Cerebellar nuclear complex (tissue), 1 donor: Measurements from ENCODE around the gene AHNAK2.
"Not testable (repeated sequence)": the region's sequence is repeated elsewhere in the genome, so short reads cannot be mapped to it uniquely, and the experiment has no call there.

Experiments used
- DNase-seq, 2 experiments: peaks; one replicate each; lab custom pipeline; 2025; lab: John Stamatoyannopoulos, UW

Gene AHNAK2

DNA sequence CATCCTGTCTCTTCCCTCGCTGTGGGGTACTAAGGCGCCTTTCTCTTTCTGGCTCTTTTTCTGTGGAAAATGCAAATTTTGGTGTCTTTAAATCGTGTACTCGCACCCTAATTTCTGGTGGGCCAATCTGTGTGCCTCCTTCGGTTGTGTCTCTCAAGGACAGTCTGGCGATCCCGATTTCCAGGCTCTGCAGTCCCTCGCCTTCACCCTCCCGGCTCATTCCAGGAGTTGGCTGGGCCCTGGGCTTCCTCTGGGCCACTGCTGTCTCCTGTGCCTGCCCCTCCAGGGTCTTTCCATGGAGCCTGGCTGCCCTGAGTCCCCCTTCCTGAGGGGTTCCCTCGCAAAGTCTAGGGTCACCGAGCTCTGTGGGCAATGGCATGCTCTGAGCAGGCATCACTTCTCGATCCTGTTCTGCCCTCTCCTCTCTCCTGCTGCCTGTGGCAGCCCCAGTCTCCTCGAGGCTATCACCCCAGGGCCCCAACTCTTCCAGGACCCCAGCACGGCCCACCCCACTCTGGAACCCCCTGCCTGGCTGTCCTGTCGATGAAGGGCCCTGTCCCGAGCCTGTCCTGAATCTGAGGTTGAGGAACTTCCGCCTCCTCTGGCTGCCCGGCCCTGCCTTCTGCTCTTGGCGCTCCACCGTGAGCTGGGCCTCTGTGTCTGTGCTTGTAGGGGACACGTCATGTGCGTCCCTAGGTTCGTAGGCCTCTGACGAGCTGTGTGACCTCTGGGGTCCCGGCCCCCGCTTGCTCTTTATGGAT lies 24.1 kb downstream of the AHNAK2 start:
- no peak for DNase-seq

DNA sequence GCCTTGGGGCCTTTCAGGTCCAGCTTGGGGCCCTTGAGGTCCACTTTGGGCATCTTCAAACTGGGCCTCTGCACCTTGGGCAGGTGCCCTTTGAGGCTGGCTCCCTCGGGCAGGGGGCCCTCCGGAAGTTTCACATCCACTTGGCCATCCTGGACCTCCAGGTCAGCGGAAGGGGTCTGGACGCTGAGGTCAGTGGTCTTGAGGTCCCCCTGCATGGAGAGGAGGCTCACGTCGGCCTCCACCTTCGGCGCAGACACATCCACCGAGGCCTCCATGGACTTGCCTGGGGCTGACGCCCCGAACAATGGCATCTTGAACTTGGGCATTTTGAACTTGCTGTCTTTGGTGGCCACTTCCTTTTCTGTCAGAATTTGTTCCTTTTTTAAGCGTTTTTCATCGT lies 25.1 kb downstream of the AHNAK2 start:
- DNase-seq, result no peak

DNA sequence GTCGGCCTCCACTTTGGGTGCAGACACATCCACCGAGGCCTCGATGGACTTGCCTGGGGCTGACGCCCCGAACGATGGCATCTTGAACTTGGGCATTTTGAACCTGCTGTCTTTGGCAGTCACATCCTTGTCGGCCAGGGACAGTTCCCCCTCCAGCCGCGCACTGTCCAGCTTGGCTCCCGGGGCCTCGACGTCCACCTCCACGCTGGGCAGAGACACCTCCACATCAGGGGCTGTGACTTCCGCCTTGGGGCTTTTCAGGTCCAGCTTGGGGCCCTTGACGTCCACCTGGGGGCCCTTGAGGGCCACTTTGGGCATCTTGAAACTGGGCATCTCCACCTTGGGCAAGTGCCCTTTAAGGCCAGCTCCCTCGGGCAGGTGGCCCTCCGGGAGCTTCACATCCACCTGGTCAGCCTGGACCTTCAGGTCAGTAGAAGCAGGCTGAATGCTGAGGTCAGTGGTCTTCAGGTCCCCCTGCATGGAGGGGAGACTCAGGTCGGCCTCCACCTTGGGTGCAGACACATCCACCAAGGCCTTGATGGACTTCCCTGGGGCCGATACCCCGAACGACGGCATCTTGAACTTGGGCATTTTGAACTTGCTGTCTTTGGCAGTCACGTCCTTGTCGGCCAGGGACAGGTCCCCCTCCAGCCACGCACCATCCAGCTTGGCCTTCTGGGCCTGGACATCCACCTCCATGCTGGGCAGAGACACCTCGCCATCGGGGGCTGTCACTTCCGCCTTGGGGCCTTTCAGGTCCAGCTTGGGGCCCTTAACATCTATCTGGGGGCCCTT lies 26.1 kb downstream of the AHNAK2 start:
- DNase-seq, result not testable (repeated sequence)

DNA sequence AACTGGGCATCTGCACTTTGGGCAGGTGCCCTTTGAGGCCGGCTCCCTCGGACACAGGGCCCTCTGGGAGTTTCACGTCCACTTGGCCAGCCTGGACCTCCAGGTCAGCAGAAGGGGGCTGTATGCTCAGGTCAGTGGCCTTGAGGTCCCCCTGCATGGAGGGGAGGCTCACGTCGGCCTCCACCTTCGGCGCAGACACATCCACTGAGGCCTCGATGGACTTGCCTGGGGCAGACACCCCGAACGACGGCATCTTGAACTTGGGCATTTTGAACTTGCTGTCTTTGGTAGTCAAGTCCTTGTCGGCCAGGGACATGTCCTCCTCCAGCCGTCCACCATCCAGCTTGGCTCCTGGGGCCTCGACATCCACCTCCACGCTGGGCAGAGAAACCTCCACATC lies 27.5 kb downstream of the AHNAK2 start:
- not testable (repeated sequence) for DNase-seq

DNA sequence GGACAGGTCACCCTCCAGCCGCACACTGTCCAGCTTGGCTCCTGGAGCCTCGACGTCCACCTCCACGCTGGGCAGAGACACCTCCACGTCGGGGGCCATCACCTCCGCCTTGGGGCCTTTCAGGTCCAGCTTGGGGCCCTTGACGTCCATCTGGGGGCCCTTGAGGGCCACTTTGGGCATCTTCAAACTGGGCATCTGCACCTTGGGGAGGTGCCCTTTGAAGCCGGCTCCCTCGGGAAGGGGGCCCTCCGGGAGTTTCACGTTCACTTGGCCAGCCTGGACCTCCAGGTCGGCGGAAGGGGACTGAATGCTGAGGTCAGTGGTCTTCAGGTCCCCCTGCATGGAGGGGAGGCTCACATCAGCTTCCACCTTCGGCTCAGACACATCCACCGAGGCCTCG lies 28.2 kb downstream of the AHNAK2 start:
- DNase-seq, result no peak

DNA sequence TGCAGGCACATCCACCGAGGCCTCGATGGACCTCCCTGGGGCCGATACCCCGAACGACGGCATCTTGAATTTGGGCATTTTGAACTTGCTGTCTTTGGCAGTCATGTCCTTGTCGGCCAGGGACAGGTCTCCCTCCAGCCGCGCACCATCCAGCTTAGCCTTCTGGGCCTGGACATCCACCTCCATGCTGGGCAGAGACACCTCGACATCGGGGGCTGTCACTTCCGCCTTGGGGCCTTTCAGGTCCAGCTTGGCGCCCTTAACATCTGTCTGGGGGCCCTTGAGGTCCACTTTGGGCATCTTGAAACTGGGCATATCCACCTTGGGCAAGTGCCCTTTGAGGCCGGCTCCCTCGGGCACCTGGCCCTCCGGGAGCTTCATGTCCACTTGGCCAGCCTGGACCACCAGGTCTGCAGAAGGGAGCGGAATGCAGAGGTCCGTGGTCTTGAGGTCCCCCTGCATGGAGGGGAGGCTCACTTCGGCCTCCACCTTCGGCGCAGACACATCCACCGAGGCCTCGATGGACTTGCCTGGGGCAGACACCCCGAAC lies 28.7 kb downstream of the AHNAK2 start:
- not testable (repeated sequence) for DNase-seq

DNA sequence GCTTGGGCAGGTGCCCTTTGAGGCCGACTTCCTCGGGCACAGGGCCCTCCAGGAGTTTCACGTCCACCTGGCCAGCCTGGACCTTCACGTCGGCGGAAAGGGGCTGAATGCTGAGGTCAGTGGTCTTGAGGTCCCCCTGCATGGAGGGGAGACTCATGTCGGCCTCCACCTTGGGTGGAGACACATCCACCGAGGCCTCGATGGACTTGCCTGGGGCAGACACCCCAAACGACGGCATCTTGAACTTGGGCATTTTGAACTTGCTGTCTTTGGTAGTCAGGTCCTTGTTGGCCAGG lies 29.5 kb downstream of the AHNAK2 start:
- DNase-seq, result no peak

DNA sequence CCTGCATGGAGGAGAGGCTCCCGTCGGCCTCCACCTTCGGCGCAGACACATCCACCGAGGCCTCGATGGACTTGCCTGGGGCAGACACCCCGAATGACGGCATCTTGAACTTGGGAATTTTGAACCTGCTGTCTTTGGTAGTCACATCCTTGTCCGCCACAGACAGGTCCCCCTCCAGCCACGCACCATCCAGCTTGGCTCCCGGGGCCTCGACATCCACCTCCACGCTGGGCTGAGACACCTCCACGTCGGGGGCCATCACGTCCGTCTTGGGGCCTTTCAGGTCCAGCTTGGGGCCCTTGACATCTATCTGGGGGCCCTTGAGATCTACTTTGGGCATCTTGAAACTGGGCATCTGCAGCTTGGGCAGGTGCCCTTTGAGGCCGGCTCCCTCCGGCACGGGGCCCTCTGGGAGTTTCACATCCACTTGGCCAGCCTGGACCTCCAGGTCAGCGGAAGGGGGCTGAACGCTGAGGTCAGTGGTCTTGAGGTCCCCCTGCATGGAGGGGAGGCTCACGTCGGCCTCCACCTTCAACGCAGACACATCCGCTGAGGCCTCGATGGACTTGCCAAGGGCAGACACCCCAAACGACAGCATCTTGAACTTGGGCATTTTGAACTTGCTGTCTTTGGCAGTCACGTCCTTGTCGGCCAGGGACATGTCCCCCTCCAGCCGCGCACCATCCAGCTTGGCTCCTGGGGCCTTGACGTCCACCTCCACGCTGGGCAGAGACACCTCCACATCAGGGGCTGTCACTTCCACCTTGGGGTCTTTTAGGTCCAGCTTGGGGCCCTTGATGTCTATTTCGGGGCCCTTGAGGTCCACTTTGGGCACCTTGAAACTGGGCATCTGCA lies 30.1 kb downstream of the AHNAK2 start:
- DNase-seq, result not testable (repeated sequence)

DNA sequence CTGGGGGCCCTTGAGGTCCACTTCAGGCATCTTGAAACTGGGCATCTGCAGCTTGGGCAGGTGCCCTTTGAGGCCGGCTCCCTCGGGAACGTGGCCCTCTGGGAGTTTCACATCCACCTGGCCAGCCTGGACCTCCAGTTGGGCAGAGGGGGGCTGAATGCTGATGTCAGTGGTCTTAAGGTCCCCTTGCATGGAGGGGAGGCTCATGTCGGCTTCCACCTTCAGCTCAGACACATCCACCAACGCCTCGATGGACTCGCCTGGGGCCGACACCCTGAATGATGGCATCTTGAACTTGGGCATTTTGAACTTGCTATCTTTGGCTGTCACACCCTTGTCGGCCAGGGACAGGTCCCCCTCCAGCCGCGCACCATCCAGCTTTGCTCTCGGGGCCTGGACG lies 31.0 kb downstream of the AHNAK2 start:
- not testable (repeated sequence) for DNase-seq

DNA sequence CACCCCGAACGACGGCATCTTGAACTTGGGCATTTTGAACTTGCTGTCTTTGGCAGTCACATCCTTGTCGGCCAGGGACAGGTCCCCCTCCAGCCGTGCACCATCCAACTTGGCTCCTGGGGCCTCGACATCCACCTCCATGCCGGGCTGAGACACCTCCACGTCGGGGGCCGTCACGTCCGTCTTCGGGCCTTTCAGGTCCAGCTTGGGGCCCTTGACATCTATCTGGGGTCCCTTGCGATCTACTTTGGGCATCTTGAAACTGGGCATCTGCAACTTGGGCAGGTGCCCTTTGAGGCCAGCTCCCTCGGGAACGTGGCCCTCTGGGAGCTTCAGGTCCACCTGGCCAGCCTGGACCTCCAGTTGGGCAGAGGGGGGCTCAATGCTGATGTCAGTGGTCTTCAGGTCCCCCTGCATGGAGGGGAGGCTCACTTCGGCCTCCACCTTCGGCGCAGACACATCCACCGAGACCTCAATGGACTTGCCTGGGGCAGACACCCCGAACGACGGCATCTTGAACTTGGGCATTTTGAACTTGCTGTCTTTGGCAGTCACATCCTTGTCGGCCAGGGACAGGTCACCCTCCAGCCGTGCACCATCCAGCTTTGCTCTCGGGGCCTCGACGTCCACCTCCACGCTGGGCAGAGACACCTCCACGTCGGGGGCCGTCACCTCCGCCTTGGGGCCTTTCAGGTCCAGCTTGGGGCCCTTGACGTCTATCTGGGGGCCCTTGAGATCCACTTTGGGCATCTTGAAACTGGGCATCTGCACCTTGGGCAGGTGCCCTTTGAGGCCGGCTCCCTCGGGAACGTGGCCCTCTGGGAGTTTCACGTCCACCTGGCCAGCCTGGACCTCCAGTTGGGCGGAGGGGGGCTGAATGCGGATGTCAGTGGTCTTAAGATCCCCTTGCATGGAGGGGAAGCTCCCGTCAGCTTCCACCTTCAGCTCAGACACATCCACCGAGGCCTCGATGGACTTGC lies 31.9 kb downstream of the AHNAK2 start:
- not testable (repeated sequence) for DNase-seq

DNA sequence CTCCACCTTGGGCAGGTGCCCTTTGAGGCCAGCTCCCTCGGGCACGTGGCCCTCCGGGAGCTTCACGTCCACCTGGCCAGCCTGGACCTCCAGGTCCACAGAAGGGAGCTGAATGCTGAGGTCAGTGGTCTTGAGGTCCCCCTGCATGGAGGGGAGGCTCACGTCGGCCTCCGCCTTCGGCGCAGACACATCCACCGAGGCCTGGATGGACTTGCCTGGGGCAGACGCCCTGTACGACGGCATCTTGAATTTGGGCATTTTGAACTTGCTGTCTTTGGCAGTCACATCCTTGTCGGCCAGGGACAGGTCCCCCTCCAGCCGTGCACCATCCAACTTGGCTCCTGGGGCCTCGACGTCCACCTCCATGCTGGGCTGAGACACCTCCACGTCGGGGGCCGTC lies 32.9 kb downstream of the AHNAK2 start:
- DNase-seq, result not testable (repeated sequence)

DNA sequence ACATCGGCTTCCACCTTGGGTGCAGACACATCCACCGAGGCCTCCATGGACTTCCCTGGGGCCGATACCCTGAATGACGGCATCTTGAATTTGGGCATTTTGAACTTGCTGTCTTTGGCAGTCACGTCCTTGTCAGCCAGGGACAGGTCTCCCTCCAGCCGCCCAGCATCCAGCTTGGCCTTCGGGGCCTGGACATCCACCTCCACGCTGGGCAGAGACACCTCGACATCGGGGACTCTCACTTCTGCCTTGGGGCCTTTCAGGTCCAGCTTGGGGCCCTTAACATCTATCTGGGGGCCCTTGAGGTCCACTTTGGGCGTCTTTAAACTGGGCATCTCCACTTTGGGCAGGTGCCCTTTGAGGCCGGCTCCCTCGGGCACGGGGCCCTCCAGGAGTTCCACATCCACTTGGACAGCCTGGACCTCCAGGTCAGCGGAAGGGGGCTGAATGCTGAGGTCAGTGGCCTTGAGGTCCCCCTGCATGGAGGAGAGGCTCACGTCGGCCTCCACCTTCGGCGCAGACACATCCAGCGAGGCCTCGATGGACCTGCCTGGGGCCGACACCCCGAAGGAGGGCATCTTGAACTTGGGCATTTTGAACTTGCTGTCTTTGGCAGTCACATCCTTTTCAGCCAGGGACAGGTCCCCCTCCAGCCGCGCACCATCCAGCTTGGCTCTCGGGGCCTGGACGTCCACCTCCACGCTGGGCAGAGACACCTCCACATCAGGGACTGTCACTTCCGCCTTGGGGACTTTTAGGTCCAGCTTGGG lies 33.6 kb downstream of the AHNAK2 start:
- not testable (repeated sequence) for DNase-seq

DNA sequence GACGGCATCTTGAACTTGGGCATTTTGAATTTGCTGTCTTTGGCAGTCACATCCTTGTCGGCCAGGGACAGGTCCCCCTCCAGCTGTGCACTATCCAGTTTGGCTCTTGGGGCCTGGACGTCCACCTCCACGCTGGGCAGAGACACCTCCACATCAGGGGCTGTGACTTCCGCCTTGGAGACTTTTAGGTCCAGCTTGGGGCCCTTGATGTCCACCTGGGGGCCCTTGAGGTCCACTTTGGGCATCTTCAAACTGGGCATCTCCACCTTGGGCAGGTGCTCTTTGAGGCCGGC lies 34.2 kb downstream of the AHNAK2 start:
- DNase-seq, result not testable (repeated sequence)

DNA sequence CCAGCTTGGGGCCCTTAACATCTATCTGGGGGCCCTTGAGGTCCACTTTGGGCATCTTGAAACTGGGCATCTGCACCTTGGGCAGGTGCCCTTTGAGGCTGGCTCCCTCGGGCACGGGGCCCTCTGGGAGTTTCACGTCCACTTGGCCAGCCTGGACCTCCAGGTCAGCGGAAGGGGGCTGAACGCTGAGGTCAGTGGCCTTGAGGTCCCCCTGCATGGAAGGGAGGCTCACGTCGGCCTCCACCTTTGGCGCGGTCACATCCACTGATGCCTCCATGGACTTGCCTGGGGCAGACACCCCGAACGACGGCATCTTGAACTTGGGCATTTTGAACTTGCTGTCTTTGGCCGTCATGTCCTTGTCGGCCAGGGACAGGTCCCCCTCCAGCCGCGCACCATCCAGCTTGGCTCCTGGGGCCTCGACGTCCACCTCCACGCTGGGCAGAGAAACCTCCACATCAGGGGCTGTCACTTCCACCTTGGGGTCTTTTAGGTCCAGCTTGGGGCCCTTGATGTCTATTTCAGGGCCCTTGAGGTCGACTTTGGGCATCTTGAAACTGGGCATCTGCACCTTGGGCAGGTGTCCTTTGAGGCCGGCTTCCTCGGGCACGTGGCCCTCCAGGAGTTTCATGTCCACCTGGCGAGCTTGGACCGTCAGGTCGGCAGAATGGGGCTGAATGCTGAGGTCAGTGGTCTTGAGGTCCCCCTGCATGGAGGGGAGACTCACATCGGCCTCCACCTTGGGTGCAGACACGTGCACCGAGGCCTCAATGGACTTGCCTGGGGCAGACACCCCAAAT lies 34.8 kb downstream of the AHNAK2 start:
- DNase-seq, result not testable (repeated sequence)

DNA sequence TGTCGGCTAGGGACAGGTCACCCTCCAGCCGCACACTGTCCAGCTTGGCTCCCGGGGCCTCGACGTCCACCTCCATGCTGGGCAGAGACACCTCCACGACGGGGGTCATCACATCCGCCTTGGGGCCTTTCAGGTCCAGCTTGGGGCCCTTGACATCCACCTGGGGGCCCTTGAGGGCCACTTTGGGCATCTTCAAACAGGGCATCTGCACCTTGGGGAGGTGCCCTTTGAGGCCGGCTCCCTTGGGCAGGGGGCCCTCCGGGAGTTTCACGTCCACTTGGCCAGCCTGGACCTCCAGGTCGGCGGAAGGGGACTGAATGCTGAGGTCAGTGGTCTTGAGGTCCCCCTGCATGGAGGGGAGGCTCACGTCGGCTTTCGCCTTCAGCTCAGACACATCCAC lies 35.6 kb downstream of the AHNAK2 start:
- no peak for DNase-seq

DNA sequence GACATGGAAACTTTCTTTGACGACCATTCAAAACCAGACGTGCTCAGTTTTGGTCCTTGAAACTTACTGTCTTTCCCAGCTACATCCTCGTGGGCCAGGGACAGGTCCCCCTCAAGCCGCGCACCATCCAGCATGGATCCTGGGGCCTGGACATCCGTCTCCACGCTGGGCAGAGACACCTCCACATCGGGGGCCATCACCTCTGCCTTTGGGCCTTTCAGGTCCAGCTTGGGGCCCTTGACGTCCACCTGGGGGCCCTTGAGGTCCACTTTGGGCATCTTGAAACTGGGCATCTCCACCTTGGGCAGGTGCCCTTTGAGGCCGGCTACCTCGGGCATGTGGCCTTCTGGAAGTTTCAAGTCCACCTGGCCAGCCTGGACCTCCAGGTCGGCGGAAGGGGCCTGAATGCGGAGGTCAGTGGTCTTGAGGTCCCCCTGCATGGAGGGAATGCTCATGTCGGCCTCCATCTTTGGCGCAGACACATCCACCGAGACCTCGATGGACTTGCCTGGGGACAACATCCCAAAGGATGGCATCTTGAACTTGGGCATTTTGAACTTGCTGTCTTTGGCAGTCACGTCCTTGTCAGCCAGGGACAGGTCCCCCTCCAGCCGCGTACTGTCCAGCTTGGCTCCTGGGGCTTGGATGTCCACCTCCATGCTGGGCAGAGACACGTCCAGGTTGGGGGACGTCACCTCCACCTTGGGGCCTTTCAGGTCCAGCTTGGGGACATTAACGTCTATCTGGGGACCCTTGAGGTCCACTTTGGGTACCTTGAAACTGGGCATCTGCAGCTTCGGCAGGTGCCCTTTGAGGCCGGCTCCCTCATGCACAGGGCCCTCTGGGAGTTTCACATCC lies 36.4 kb downstream of the AHNAK2 start:
- no peak for DNase-seq

DNA sequence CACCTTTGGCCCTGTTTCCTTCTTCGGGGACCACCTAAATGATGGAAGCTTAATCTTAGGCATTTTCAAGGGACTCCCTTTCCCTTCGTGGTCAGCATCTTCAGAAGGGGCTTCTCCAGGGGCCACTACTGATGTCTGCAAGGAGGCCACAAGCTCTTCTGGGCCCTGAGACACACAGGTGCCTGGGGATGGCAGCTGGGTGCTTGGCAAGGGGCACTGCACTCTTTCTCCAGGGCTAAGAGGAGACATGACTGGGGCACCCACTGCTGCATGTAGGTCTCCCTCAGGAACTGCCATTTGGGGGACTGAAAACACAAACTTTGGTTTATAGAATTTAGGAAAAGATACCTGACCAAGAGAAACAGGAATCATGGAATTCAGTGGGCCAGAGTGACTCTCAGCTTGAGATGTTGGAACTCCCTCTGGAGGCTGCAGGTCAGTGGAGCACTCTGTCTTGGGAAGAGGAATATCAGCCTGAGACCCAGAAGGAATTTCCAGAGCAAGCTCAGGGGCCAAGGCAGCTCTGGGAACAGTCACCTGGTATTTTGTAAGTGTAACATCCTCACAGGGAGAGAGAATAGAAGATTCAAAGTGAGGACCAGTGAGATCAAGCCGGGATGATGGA lies 37.5 kb downstream of the AHNAK2 start:
- DNase-seq, result no peak
